ENCODE measurements around the gene MACC1. TPM values are rescaled to one million over a fixed set of nuclear protein-coding genes. Genes with fewer than 3 reads are reported as not detected.

The MACC1 gene
- total RNA-seq, 1 donor from 2014 or later: 12.0 TPM

DNA sequence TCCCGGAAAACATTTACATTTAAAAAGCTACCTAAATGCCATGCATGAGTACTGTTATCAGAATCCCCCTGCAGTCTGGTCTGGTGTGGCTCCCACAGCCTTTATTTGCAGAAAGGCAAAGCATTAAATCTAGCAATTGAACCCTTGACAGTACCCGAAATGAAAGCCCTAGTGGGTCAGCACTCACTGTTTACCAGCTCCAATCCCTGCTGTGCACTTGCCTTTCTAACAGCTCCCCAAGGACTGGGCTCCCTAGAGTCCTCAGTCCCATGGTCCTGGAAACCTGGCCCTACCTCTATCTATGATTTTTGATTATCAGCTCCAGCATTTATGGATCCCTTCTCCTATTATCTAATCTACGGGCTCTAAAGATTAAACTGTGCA, 1.9 kb upstream of the MACC1 start:
- Mint-ChIP-seq H3K9me3 (peaks cover 3% of the 10 kb centered on the region), H3K4me3 (no peak overlapping the region), H3K36me3 (no peaks in the 10 kb centered on the region), H3K27ac (peak overlapping the region; percentile 97), H3K27me3 (ENCODE audit: low read depth) (no peaks in the 10 kb centered on the region), H3K4me1 (peaks cover 23% of the 10 kb centered on the region)
- no peak for DNase-seq (ENCODE audit: low spot score in 2 of 2, unreplicated experiment in 2 of 2)
- TF ChIP-seq, protein P1, sequence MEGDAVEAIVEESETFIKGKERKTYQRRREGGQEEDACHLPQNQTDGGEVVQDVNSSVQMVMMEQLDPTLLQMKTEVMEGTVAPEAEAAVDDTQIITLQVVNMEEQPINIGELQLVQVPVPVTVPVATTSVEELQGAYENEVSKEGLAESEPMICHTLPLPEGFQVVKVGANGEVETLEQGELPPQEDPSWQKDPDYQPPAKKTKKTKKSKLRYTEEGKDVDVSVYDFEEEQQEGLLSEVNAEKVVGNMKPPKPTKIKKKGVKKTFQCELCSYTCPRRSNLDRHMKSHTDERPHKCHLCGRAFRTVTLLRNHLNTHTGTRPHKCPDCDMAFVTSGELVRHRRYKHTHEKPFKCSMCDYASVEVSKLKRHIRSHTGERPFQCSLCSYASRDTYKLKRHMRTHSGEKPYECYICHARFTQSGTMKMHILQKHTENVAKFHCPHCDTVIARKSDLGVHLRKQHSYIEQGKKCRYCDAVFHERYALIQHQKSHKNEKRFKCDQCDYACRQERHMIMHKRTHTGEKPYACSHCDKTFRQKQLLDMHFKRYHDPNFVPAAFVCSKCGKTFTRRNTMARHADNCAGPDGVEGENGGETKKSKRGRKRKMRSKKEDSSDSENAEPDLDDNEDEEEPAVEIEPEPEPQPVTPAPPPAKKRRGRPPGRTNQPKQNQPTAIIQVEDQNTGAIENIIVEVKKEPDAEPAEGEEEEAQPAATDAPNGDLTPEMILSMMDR (IDR thresholded peaks at IDR 0.05; ENCODE audit: unreplicated experiment): no peak

DNA sequence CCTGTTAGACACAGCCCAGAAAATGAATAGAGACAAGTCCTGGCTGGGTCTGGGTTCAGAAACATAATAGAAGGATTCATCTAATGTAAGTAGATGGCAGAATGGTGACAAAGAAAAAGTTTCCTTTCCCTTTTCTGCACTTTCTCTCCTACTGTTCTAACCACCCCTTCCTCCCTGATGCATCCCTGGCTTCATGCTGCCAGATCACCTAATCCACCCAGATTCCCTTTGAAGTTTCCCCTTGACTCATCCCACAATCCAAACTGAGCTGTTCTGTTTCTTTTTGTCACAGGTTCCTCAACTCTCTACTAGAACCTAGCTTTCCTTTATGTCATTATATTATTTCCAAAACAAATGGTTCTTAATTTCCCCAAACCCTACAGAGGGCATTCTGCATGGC, 1.1 kb upstream of the MACC1 start:
- Mint-ChIP-seq H3K4me1 (peaks cover 23% of the 10 kb centered on the region), H3K9me3 (peaks cover 8% of the 10 kb centered on the region), H3K36me3 (no peaks in the 10 kb centered on the region), H3K27ac (peak overlapping the region; percentile 97), H3K4me3 (no peak overlapping the region), H3K27me3 (ENCODE audit: low read depth) (no peaks in the 10 kb centered on the region)
- DNase-seq (ENCODE audit: low spot score in 2 of 2, unreplicated experiment in 2 of 2): no peak
- TF ChIP-seq, protein P1 (IDR thresholded peaks at IDR 0.05; ENCODE audit: unreplicated experiment): no peak

DNA sequence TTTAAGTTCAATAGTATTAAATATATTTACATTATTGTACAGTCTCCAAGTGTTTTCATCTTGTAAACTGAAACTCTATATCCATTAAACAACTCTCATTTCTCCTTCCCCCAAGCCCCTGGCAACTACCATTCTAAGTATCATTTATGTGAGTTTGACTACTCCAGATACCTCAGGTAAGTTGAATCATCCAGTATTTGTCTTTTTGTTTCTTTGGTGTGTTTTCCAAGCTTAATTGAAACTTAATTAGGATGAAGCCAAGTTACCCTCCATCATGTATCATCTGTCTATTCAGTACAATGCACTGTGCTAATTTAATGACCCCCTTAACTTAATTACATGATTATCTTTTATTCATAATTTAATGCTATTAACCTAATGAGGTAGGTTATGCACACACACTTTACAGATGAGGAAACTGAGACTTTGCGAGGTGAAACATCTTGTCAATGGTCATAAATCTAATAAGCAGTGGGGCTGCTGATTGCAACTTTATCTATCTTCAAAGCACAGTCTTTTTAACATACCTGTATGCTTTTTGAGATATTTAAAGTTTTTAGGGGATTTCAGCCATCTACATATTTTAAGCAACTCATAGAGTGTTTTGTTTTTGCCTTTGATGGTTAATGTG, 663 bp downstream of the MACC1 start:
- Mint-ChIP-seq H3K4me1 (peaks cover 23% of the 10 kb centered on the region), H3K9me3 (peaks cover 12% of the 10 kb centered on the region), H3K27ac (peak overlapping the region; percentile 97)

DNA sequence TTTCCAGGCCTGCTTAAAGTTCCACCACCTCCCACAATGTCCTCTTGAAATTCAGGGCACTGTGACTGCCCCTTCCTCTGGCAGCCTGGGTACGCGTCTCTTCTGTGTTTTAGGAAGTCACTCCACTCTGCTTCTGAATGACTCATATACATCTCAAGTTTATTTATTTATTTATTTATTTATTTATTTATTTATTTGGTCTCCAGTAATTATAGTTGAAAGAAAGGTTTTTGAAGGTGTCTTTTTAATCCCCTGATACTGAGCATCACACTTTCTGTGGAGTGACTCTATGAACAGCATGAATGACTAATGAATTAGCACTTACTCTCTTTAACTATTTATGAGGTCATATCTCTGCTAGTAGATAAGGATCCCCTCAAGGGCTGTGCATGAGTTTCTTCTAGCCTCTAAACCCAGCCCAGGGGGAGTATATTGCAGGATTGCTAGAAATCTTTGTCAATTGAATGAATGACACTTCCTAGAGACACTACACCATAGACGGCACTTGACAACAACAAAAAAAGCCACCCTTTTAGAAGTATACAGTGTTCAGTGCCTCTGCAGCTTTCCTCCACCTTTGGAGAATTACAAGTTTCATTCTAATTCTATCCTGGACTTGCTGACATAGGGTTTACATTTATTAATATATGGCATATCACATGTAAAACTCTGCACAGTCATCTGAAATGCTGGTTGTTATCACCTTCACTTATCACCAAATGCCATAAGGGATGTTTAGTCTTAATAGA, 2.1 kb downstream of the MACC1 start:
- Mint-ChIP-seq H3K9me3 (peaks cover 15% of the 10 kb centered on the region), H3K4me1 (peaks cover 20% of the 10 kb centered on the region), H3K27me3 (ENCODE audit: low read depth) (no peaks in the 10 kb centered on the region), H3K4me3 (no peak overlapping the region), H3K36me3 (no peaks in the 10 kb centered on the region), H3K27ac (peak overlapping the region; percentile 47)
- DNase-seq (ENCODE audit: low spot score in 2 of 2, unreplicated experiment in 2 of 2): no peak
- TF ChIP-seq, protein P1 (IDR thresholded peaks at IDR 0.05; ENCODE audit: unreplicated experiment): no peak

More for the DNA sequence above, 663 bp downstream of the MACC1 start:
- H3K4me3 Mint-ChIP-seq: peak overlapping the region; percentile 59
- TF ChIP-seq, protein P1 (IDR thresholded peaks at IDR 0.05; ENCODE audit: unreplicated experiment): no peak
- no peaks in the 10 kb centered on the region for H3K36me3 Mint-ChIP-seq
- H3K27me3 Mint-ChIP-seq (ENCODE audit: low read depth): no peaks in the 10 kb centered on the region
- DNase-seq (ENCODE audit: low spot score in 2 of 2, unreplicated experiment in 2 of 2): no peak

DNA sequence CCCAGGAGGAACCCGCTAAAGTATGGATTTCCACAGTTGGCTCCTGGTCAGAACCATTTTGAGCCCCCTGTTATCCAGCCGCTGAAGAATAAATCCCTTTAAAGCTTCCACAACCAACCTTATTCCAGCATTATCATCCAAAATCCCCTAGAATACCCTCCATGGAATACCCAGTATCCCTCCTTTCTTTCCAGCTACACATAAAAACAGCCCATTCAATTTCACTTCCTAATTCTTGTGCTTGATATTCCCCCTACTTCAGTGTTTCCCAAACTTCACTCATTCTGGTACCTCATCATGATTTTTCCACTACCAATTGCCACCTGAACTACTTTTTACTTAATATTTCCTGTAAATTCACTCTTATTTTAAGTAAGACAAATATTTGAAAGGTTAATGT, 3.1 kb downstream of the MACC1 start:
- DNase-seq (ENCODE audit: low spot score in 2 of 2, unreplicated experiment in 2 of 2): no peak
- Mint-ChIP-seq H3K9me3 (peaks cover 24% of the 10 kb centered on the region), H3K4me1 (peaks cover 20% of the 10 kb centered on the region), H3K27me3 (ENCODE audit: low read depth) (no peaks in the 10 kb centered on the region), H3K27ac (no peak overlapping the region), H3K4me3 (no peak overlapping the region), H3K36me3 (no peaks in the 10 kb centered on the region)
- TF ChIP-seq, protein P1 (IDR thresholded peaks at IDR 0.05; ENCODE audit: unreplicated experiment): no peak
